WTC11 (cell line): ENCODE results near the gene MOV10. TPM values are rescaled to one million over a fixed set of nuclear protein-coding genes. Genes with fewer than 3 reads are reported as not detected.

ENCODE experiments used
- ATAC-seq: fragments of 200-7000 bp; cut with Tn5 transposase; 2 replicates; pipeline ENCODE4 v1.10.0; 2021; ENCODE audit warnings: mild to moderate bottlenecking, moderate library complexity
- CTCF ChIA-PET: fragments of 300-600 bp; sonication (Branson Sonifier 250); formaldehyde crosslinking; loops from one replicate; lab custom pipeline; 2021; ENCODE audit warnings: antibody characterized with exemption; lab: Charles Lee
- POLR2A ChIA-PET: fragments of 350-600 bp; sonication (Branson Sonifier 250); formaldehyde crosslinking; loops from one replicate; lab custom pipeline; 2021; ENCODE audit warnings: antibody characterized with exemption; lab: Charles Lee
- DNase-seq: peaks from one replicate; pipeline ENCODE4 v3.0.0; 2021; ENCODE audit warnings: low spot score
- H3K27ac Mint-ChIP-seq: 2 replicates; pipeline ENCODE4 v1.8.0; 2021; ENCODE audit warnings: mixed read lengths
- H3K27me3 Mint-ChIP-seq: 2 replicates; pipeline ENCODE4 v1.8.0; 2021; ENCODE audit warnings: low read depth, mild to moderate bottlenecking, moderate library complexity, mixed read lengths
- H3K36me3 Mint-ChIP-seq: 2 replicates; pipeline ENCODE4 v1.8.0; 2021; ENCODE audit warnings: mixed read lengths
- H3K4me1 Mint-ChIP-seq: 2 replicates; pipeline ENCODE4 v1.8.0; 2022; ENCODE audit warnings: mixed read lengths
- H3K4me3 Mint-ChIP-seq: 2 replicates; pipeline ENCODE4 v1.8.0; 2021; ENCODE audit warnings: mild to moderate bottlenecking, moderate library complexity, mixed read lengths
- H3K9me3 Mint-ChIP-seq: 2 replicates; pipeline ENCODE4 v1.8.0; 2021; ENCODE audit warnings: mixed read lengths
- FOXK1 ChIP-seq: sonication (generic); formaldehyde crosslinking; IDR thresholded peaks from 2 replicates; pipeline ENCODE4 v1.8.0; 2022; ENCODE audit warnings: mild to moderate bottlenecking, moderate library complexity, missing genetic modification reagents
- FOXP1 ChIP-seq: sonication (generic); formaldehyde crosslinking; IDR thresholded peaks from 2 replicates; pipeline ENCODE4 v1.8.0; 2022; ENCODE audit warnings: missing genetic modification reagents, mild to moderate bottlenecking, moderate library complexity, borderline replicate concordance
- IRF2 ChIP-seq: sonication (generic); formaldehyde crosslinking; IDR thresholded peaks from 2 replicates; pipeline ENCODE4 v1.8.0; 2022; ENCODE audit warnings: low read depth, missing genetic modification reagents, borderline replicate concordance
- RORB ChIP-seq: fragments of 250-450 bp; sonication (Bioruptor Pico); IDR thresholded peaks from 2 replicates; pipeline ENCODE4 v1.9.0; 2021; ENCODE audit warnings: mild to moderate bottlenecking
- TEAD1 ChIP-seq: sonication (generic); formaldehyde crosslinking; IDR thresholded peaks from 2 replicates; pipeline ENCODE4 v1.8.0; 2022; ENCODE audit warnings: mild to moderate bottlenecking, missing genetic modification reagents
- TEAD4 ChIP-seq: sonication (generic); formaldehyde crosslinking; IDR thresholded peaks from 2 replicates; pipeline ENCODE4 v1.8.0; 2022; ENCODE audit warnings: mild to moderate bottlenecking, missing genetic modification reagents
- ZNF121 ChIP-seq: sonication (generic); formaldehyde crosslinking; IDR thresholded peaks from 2 replicates; pipeline ENCODE4 v1.8.0; 2023; ENCODE audit warnings: missing genetic modification reagents
- ZNF232 ChIP-seq: sonication (generic); formaldehyde crosslinking; IDR thresholded peaks from 2 replicates; pipeline ENCODE4 v1.8.0; 2022; ENCODE audit warnings: mild to moderate bottlenecking, missing genetic modification reagents
- total RNA-seq: library from RNA; stranded (reverse); gene quantifications from 3 replicates; pipeline ENCODE4 v1.2.3, GENCODE V29; 2021
- TF ChIP-seq, protein P1 (sequence below): fragments of 250-450 bp; sonication (Bioruptor Pico); IDR thresholded peaks from 2 replicates; pipeline ENCODE4 v1.9.0; 2021; ENCODE audit warnings: mild to moderate bottlenecking
- TF ChIP-seq, protein P2 (sequence below): sonication (generic); formaldehyde crosslinking; IDR thresholded peaks from 2 replicates; pipeline ENCODE4 v1.8.1; 2023; ENCODE audit warnings: mild to moderate bottlenecking, missing genetic modification reagents, borderline replicate concordance
- TF ChIP-seq, protein P3 (sequence below): fragments of 250-450 bp; sonication (Bioruptor Pico); IDR thresholded peaks from 2 replicates; pipeline ENCODE4 v1.8.0; 2021; ENCODE audit warnings: mild to moderate bottlenecking
- TF ChIP-seq, protein P4 (sequence below): fragments of 200-600 bp; IDR thresholded peaks from 2 replicates; pipeline ENCODE4 v1.8.0; 2022; ENCODE audit warnings: antibody characterized with exemption
- TF ChIP-seq, protein P5 (sequence below): fragments of 250-450 bp; sonication (Bioruptor Pico); IDR thresholded peaks from 2 replicates; pipeline ENCODE4 v1.9.0; 2021; ENCODE audit warnings: mild to moderate bottlenecking
- TF ChIP-seq, protein P6 (sequence below): sonication (generic); formaldehyde crosslinking; IDR thresholded peaks from 2 replicates; pipeline ENCODE4 v1.8.1; 2023; ENCODE audit warnings: mild to moderate bottlenecking, missing genetic modification reagents, moderate library complexity

Gene MOV10
- total RNA-seq, 1 experiment from 2014 or later: 80.7 TPM

DNA sequence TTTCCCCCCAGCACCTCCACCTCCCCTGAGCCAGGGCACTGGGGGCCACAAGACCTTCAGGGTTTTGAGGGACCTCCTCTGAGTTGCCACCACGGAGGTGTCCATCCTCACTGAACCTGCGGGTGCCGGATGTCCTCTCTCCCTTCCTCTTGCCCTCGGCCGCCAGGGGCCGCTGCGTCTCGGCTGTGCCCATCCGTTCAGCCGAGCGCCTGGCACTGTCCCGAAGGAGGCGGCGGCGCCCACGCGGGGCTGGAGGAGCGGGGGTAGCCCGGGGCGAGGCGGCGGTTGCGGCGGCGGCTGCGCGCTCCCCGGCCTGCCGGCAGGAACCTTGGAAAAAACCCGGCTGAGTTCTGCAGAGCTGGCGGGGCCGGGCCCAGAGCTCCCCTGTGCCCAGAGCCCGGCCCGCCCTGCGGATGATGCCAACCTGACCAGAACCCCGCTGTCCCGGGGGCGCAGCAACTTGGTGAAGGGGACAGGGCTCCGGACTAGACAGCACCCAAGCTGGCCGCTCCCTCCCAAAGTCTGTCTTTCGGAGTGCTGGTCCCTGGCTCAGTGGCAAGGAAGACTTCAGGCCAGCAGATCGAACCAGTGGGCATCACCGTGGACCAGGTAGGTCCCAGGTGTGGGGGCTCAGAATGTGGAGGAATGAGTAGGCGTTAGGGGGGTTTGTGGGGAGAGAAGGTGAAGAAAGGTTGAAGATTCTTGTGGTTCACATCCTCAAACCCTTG lies 44.4 kb downstream of the MOV10 start:
- Mint-ChIP-seq H3K27me3 (peaks cover 64% of the 10 kb centered on the region), H3K4me3 (peak overlapping the region; percentile 31; the same call in 1 of the 2 replicates), H3K36me3 (no peaks in the 10 kb centered on the region), H3K9me3 (no peaks in the 10 kb centered on the region), H3K27ac (no peak overlapping the region), H3K4me1 (peaks cover 33% of the 10 kb centered on the region)
- DNase-seq (peak; percentile 83), ATAC-seq (peak; percentile 5; the same call in 1 of the 2 replicates)
- TF ChIP-seq, protein P1, sequence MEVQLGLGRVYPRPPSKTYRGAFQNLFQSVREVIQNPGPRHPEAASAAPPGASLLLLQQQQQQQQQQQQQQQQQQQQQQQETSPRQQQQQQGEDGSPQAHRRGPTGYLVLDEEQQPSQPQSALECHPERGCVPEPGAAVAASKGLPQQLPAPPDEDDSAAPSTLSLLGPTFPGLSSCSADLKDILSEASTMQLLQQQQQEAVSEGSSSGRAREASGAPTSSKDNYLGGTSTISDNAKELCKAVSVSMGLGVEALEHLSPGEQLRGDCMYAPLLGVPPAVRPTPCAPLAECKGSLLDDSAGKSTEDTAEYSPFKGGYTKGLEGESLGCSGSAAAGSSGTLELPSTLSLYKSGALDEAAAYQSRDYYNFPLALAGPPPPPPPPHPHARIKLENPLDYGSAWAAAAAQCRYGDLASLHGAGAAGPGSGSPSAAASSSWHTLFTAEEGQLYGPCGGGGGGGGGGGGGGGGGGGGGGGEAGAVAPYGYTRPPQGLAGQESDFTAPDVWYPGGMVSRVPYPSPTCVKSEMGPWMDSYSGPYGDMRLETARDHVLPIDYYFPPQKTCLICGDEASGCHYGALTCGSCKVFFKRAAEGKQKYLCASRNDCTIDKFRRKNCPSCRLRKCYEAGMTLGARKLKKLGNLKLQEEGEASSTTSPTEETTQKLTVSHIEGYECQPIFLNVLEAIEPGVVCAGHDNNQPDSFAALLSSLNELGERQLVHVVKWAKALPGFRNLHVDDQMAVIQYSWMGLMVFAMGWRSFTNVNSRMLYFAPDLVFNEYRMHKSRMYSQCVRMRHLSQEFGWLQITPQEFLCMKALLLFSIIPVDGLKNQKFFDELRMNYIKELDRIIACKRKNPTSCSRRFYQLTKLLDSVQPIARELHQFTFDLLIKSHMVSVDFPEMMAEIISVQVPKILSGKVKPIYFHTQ (CRISPR knock-in tag): no peak
- TF ChIP-seq IRF2 (CRISPR knock-in tag): no peak
- TF ChIP-seq, protein P2, sequence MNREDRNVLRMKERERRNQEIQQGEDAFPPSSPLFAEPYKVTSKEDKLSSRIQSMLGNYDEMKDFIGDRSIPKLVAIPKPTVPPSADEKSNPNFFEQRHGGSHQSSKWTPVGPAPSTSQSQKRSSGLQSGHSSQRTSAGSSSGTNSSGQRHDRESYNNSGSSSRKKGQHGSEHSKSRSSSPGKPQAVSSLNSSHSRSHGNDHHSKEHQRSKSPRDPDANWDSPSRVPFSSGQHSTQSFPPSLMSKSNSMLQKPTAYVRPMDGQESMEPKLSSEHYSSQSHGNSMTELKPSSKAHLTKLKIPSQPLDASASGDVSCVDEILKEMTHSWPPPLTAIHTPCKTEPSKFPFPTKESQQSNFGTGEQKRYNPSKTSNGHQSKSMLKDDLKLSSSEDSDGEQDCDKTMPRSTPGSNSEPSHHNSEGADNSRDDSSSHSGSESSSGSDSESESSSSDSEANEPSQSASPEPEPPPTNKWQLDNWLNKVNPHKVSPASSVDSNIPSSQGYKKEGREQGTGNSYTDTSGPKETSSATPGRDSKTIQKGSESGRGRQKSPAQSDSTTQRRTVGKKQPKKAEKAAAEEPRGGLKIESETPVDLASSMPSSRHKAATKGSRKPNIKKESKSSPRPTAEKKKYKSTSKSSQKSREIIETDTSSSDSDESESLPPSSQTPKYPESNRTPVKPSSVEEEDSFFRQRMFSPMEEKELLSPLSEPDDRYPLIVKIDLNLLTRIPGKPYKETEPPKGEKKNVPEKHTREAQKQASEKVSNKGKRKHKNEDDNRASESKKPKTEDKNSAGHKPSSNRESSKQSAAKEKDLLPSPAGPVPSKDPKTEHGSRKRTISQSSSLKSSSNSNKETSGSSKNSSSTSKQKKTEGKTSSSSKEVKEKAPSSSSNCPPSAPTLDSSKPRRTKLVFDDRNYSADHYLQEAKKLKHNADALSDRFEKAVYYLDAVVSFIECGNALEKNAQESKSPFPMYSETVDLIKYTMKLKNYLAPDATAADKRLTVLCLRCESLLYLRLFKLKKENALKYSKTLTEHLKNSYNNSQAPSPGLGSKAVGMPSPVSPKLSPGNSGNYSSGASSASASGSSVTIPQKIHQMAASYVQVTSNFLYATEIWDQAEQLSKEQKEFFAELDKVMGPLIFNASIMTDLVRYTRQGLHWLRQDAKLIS (CRISPR knock-in tag): no peak
- TF ChIP-seq, protein P3, sequence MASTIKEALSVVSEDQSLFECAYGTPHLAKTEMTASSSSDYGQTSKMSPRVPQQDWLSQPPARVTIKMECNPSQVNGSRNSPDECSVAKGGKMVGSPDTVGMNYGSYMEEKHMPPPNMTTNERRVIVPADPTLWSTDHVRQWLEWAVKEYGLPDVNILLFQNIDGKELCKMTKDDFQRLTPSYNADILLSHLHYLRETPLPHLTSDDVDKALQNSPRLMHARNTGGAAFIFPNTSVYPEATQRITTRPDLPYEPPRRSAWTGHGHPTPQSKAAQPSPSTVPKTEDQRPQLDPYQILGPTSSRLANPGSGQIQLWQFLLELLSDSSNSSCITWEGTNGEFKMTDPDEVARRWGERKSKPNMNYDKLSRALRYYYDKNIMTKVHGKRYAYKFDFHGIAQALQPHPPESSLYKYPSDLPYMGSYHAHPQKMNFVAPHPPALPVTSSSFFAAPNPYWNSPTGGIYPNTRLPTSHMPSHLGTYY (CRISPR knock-in tag): no peak
- TF ChIP-seq TEAD1 (CRISPR knock-in tag): peak; percentile 25; the same call in 1 of the 2 replicates
- no peak for TF ChIP-seq FOXK1 (CRISPR knock-in tag)
- TF ChIP-seq ZNF121 (CRISPR knock-in tag): no peak
- no peak for TF ChIP-seq TEAD4 (CRISPR knock-in tag)
- TF ChIP-seq, protein P4, sequence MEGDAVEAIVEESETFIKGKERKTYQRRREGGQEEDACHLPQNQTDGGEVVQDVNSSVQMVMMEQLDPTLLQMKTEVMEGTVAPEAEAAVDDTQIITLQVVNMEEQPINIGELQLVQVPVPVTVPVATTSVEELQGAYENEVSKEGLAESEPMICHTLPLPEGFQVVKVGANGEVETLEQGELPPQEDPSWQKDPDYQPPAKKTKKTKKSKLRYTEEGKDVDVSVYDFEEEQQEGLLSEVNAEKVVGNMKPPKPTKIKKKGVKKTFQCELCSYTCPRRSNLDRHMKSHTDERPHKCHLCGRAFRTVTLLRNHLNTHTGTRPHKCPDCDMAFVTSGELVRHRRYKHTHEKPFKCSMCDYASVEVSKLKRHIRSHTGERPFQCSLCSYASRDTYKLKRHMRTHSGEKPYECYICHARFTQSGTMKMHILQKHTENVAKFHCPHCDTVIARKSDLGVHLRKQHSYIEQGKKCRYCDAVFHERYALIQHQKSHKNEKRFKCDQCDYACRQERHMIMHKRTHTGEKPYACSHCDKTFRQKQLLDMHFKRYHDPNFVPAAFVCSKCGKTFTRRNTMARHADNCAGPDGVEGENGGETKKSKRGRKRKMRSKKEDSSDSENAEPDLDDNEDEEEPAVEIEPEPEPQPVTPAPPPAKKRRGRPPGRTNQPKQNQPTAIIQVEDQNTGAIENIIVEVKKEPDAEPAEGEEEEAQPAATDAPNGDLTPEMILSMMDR: peak; percentile 75
- TF ChIP-seq, protein P5, sequence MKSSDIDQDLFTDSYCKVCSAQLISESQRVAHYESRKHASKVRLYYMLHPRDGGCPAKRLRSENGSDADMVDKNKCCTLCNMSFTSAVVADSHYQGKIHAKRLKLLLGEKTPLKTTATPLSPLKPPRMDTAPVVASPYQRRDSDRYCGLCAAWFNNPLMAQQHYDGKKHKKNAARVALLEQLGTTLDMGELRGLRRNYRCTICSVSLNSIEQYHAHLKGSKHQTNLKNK (CRISPR knock-in tag): no peak
- peak; percentile 57; the same call in 1 of the 2 replicates for TF ChIP-seq FOXP1 (CRISPR knock-in tag)
- TF ChIP-seq RORB (CRISPR knock-in tag): no peak
- TF ChIP-seq, protein P6, sequence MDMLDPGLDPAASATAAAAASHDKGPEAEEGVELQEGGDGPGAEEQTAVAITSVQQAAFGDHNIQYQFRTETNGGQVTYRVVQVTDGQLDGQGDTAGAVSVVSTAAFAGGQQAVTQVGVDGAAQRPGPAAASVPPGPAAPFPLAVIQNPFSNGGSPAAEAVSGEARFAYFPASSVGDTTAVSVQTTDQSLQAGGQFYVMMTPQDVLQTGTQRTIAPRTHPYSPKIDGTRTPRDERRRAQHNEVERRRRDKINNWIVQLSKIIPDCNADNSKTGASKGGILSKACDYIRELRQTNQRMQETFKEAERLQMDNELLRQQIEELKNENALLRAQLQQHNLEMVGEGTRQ: 0 out of 2 replicates have a peak, but pooled peaks have one; percentile 31
- TF ChIP-seq ZNF232 (CRISPR knock-in tag): no peak
- ChIA-PET POLR2A (interaction anchor here (0.5 kb wide), 1 partner anchor 1041 kb away, joined by 3 read pairs; no protein-coding TSS in a partner anchor), CTCF (interaction anchor here (0.6 to 12.5 kb wide), 18 partner anchors 9 to 459 kb away, joined by 3 to 373 read pairs (median 4); partner anchors contain the start of genes LRIG2 and RHOC)
